ENCODE results near the gene OR5D13. TPM values are rescaled to one million over a fixed set of nuclear protein-coding genes. Genes with fewer than 3 reads are reported as not detected.

OR5D13 gene, protein sequence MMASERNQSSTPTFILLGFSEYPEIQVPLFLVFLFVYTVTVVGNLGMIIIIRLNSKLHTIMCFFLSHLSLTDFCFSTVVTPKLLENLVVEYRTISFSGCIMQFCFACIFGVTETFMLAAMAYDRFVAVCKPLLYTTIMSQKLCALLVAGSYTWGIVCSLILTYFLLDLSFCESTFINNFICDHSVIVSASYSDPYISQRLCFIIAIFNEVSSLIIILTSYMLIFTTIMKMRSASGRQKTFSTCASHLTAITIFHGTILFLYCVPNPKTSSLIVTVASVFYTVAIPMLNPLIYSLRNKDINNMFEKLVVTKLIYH
- not detected for total RNA-seq
- long read RNA-seq, result 0 reads

DNA sequence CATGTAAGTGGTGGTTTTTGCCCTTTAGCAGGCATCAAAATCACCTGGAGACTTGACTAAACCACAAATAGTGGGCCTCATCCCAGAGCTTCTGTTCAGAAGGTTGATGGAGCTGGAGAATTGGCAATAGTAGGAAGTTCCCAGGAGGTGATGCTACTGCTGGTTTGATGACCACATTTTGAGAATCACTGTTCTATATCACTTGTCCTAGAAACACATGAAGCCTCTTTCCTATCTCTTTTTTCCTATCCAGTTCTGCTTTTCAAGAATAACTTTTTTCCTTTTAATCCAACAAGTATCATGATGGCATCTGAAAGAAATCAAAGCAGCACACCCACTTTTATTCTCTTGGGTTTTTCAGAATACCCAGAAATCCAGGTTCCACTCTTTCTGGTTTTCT, at the start of gene OR5D13:
TSS of gene OR5D13 (plus strand) at position 301 of the 400 bp plus-strand sequence. CDS start at position 301, 0 bp downstream.
- no peaks in the 10 kb centered on the region for H3K4me1 ChIP-seq
- no peaks in the 10 kb centered on the region for H3K27me3 ChIP-seq (ENCODE audit: low read depth)
- TF ChIP-seq, protein P1, sequence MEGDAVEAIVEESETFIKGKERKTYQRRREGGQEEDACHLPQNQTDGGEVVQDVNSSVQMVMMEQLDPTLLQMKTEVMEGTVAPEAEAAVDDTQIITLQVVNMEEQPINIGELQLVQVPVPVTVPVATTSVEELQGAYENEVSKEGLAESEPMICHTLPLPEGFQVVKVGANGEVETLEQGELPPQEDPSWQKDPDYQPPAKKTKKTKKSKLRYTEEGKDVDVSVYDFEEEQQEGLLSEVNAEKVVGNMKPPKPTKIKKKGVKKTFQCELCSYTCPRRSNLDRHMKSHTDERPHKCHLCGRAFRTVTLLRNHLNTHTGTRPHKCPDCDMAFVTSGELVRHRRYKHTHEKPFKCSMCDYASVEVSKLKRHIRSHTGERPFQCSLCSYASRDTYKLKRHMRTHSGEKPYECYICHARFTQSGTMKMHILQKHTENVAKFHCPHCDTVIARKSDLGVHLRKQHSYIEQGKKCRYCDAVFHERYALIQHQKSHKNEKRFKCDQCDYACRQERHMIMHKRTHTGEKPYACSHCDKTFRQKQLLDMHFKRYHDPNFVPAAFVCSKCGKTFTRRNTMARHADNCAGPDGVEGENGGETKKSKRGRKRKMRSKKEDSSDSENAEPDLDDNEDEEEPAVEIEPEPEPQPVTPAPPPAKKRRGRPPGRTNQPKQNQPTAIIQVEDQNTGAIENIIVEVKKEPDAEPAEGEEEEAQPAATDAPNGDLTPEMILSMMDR (IDR thresholded peaks at IDR 0.05; ENCODE audit: borderline replicate concordance), result no peak
- no peak for DNase-seq
- intact Hi-C loops (cut with micrococcal nuclease), result no loop called here
- no peaks in the 10 kb centered on the region for H3K36me3 ChIP-seq
- no peak within 1 kb of the TSS for H3K4me3 ChIP-seq
- peaks cover 16% of the 10 kb centered on the region for H3K9me3 ChIP-seq (replicated peaks)
- no peak within 1 kb of the TSS for H3K27ac ChIP-seq (replicated peaks)

DNA sequence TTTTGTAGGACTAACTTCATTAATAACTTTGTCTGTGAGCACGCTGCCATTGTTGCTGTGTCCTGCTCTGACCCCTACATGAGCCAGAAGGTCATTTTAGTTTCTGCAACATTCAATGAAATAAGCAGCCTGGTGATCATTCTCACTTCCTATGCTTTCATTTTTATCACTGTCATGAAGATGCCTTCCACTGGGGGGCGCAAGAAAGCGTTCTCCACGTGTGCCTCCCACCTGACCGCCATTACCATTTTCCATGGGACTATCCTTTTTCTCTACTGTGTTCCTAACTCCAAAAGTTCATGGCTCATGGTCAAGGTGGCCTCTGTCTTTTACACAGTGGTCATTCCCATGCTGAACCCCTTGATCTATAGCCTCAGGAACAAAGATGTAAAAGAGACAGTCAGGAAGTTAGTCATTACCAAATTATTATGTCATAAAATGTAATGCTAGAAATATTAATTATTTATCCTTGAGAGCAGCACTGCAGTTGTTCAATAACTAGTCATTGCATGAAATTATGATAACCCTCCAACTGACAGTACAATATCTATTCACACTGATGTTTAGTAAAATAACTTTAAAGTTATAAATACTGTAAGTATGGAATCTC, 46.4 kb upstream of the OR5D13 start:
- intact Hi-C loops (cut with micrococcal nuclease), result no loop called here
- no peak for DNase-seq
- Histone ChIP-seq H3K4me3 (no peak overlapping the region), H3K27ac (replicated peaks) (no peak overlapping the region), H3K9me3 (replicated peaks) (peaks cover 11% of the 10 kb centered on the region), H3K4me1 (no peaks in the 10 kb centered on the region), H3K27me3 (ENCODE audit: low read depth) (no peaks in the 10 kb centered on the region), H3K36me3 (no peaks in the 10 kb centered on the region)
- TF ChIP-seq, protein P1 (IDR thresholded peaks at IDR 0.05; ENCODE audit: borderline replicate concordance), result no peak

DNA sequence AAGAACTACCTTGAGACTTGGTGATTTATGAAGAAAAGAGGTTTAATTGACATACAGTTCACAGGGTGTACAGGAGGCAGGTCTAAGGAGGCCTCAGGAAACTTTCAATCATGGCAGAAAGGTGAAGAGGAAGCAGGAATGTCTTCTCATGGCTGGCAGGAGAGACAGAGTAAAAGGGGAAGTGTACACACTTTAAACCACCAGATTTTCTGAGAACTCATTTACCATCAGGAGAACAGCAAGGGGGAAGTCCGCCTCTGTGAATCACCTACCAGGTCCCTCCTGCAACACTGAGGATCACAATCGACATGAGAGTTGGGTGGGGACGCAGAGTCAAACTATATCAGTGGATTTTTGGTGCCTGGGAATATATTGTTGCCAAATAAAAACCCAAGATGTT, 40.3 kb upstream of the OR5D13 start:
- TF ChIP-seq, protein P1 (IDR thresholded peaks at IDR 0.05; ENCODE audit: borderline replicate concordance), result no peak
- intact Hi-C loops (cut with micrococcal nuclease), result no loop called here
- no peaks in the 10 kb centered on the region for H3K36me3 ChIP-seq
- H3K27ac ChIP-seq (replicated peaks), result no peak overlapping the region
- no peak overlapping the region for H3K4me3 ChIP-seq
- no peaks in the 10 kb centered on the region for H3K27me3 ChIP-seq (ENCODE audit: low read depth)
- no peak for DNase-seq
- H3K9me3 ChIP-seq (replicated peaks), result peaks cover 17% of the 10 kb centered on the region
- H3K4me1 ChIP-seq, result no peaks in the 10 kb centered on the region

DNA sequence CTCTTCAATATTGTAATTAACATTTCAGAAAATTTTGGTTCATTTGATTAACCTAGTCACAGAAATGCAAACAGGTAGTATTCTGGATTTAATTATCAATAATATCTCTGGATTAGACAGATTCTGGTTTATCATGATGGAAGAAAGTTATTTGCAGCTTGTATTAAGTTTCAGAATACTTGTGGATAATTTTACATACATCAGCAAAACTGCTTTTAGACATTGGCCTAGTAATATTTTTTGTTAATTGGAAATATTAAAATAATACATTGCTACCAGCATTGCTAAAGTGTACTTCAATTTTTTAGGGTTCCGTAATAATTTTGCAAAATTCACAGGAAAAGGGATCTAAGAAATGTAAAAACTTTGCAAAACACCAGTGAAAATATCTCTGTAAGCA, 18.4 kb downstream of the OR5D13 start:
- intact Hi-C loops (cut with micrococcal nuclease), result no loop called here
- Histone ChIP-seq H3K4me3 (no peak overlapping the region), H3K27me3 (ENCODE audit: low read depth) (no peaks in the 10 kb centered on the region), H3K36me3 (no peaks in the 10 kb centered on the region), H3K4me1 (no peaks in the 10 kb centered on the region), H3K27ac (replicated peaks) (no peak overlapping the region), H3K9me3 (replicated peaks) (peaks cover 4% of the 10 kb centered on the region)
- no peak for DNase-seq
- TF ChIP-seq, protein P1 (IDR thresholded peaks at IDR 0.05; ENCODE audit: borderline replicate concordance), result no peak

DNA sequence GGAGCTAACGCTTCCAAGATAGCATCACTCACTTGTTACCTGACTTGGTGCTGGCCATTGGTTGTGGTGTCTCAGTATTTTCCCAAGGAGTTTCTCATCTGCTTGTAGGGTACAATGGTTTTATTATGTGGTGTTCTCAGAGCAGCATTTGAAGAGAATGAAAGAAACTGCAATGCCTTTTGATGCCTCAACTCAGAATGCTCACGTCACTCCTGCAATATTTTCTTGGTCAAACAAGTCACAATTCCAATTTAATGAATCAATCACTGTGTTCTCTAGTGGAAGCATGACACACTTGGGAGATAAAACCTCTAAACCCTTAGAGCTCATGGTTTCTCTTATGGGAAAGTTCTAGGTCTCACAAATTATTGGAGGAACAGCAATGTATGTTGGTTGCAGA, 20.1 kb downstream of the OR5D13 start:
- TF ChIP-seq, protein P1 (IDR thresholded peaks at IDR 0.05; ENCODE audit: borderline replicate concordance), result no peak
- H3K27ac ChIP-seq (replicated peaks), result no peak overlapping the region
- no peaks in the 10 kb centered on the region for H3K4me1 ChIP-seq
- no peak for DNase-seq
- H3K27me3 ChIP-seq (ENCODE audit: low read depth), result no peaks in the 10 kb centered on the region
- intact Hi-C loops (cut with micrococcal nuclease), result no loop called here
- peaks cover 4% of the 10 kb centered on the region for H3K9me3 ChIP-seq (replicated peaks)
- no peak overlapping the region for H3K4me3 ChIP-seq
- no peaks in the 10 kb centered on the region for H3K36me3 ChIP-seq
